SK-N-SH (cell line): ENCODE measurements around the gene ACO1. TPM values are rescaled to one million over a fixed set of nuclear protein-coding genes. Genes with fewer than 3 reads are reported as not detected.

Source experiments
- CTCF ChIA-PET: fragments of 300-600, 350-600 bp; formaldehyde crosslinking; extraction: SDS; loops from one replicate; lab custom pipeline; 2021; lab: Yijun Ruan, JAX
- POLR2A ChIA-PET: fragments of 350-600 bp; sonication (Branson Sonifier 250); formaldehyde crosslinking; extraction: SDS; loops from one replicate; lab custom pipeline; 2020; ENCODE audit warnings: antibody characterized with exemption, inconsistent platforms; lab: Yijun Ruan, JAX
- DNase-seq: peaks from one replicate; pipeline ENCODE4 v3.0.0; 2012
- H2AFZ ChIP-seq: fragments of 200-600 bp; sonication (generic); 2 replicates; pipeline ENCODE4 v1.8.1; 2016; ENCODE audit warnings: antibody characterized with exemption, mild to moderate bottlenecking, low read depth
- H3F3A ChIP-seq: fragments of 200-600 bp; sonication (generic); replicated peaks from 2 replicates; pipeline ENCODE3; 2016; ENCODE audit warnings: antibody characterized with exemption, mild to moderate bottlenecking; ENCODE audit not compliant: insufficient read depth
- H3K27ac ChIP-seq, 2 experiments: fragments of 200-500 bp in 1 of 2; fragments of 200-600 bp in 1 of 2; sonication (Bioruptor generic) in 1 of 2; sonication (generic), shearing (Covaris generic) in 1 of 2; 2 replicates each; pipeline versions ENCODE4 v1.5.1 to v1.6.1; 2014 to 2016; ENCODE audit warnings: low read depth in 2 of 2, inconsistent platforms in 1 of 2, low read length in 1 of 2, mild to moderate bottlenecking in 1 of 2, mixed read lengths in 1 of 2
- H3K27me3 ChIP-seq: fragments of 200-600 bp; sonication (generic), shearing (Covaris generic); 2 replicates; pipeline ENCODE4 v1.6.1; 2016; ENCODE audit warnings: mixed run types; ENCODE audit not compliant: insufficient read depth
- H3K36me3 ChIP-seq, 2 experiments: fragments of 200-500 bp in 1 of 2; fragments of 200-600 bp in 1 of 2; sonication (Bioruptor generic) in 1 of 2; sonication (generic) in 1 of 2; replicated peaks in 1 of 2; 2 replicates each; pipeline versions ENCODE3 to v1.5.1; 2014 to 2016; ENCODE audit warnings: low read length in 1 of 2, mild to moderate bottlenecking in 1 of 2; ENCODE audit not compliant: insufficient read depth in 2 of 2, control insufficient read depth in 1 of 2
- H3K4me1 ChIP-seq, 2 experiments: fragments of 200-500 bp in 1 of 2; fragments of 200-600 bp in 1 of 2; sonication (Bioruptor generic) in 1 of 2; sonication (generic), shearing (Covaris generic) in 1 of 2; 2 replicates each; pipeline versions ENCODE4 v1.5.1 to v1.6.1; 2014 to 2016; ENCODE audit warnings: low read depth in 1 of 2, low read length in 1 of 2, mixed run types in 1 of 2; ENCODE audit not compliant: insufficient read depth in 2 of 2, control insufficient read depth in 1 of 2
- H3K4me2 ChIP-seq: fragments of 200-600 bp; sonication (generic), shearing (Covaris generic); 2 replicates; pipeline ENCODE4 v1.6.1; 2017; ENCODE audit warnings: mixed run types
- H3K4me3 ChIP-seq, 2 experiments: fragments of 200-500 bp in 1 of 2; fragments of 200-600 bp in 1 of 2; sonication (Bioruptor generic) in 1 of 2; sonication (generic), shearing (Covaris generic) in 1 of 2; 2 replicates each; pipeline versions ENCODE4 v1.5.1 to v1.8.1; 2014 to 2016; ENCODE audit warnings: low read depth in 2 of 2, inconsistent platforms in 1 of 2, low read length in 1 of 2, mild to moderate bottlenecking in 1 of 2, mixed read lengths in 1 of 2, moderate library complexity in 1 of 2
- H3K79me2 ChIP-seq: fragments of 200-600 bp; sonication (generic); 2 replicates; pipeline ENCODE4 v1.8.1; 2017; ENCODE audit warnings: mild to moderate bottlenecking; ENCODE audit not compliant: insufficient read depth
- H3K9ac ChIP-seq: fragments of 200-600 bp; sonication (generic); 2 replicates; pipeline ENCODE4 v1.6.1; 2017; ENCODE audit warnings: mixed run types
- H3K9me2 ChIP-seq: fragments of 200-600 bp; sonication (generic); 2 replicates; pipeline ENCODE4 v1.6.1; 2017; ENCODE audit warnings: mixed run types
- H3K9me3 ChIP-seq: fragments of 200-600 bp; sonication (generic); 2 replicates; pipeline ENCODE4 v1.6.1; 2017; ENCODE audit warnings: mixed run types, mild to moderate bottlenecking, moderate library complexity
- H4K20me1 ChIP-seq: fragments of 200-600 bp; sonication (generic); 2 replicates; pipeline ENCODE4 v1.6.1; 2017; ENCODE audit warnings: mild to moderate bottlenecking, mixed run types; ENCODE audit not compliant: insufficient read depth
- ELF1 ChIP-seq: IDR thresholded peaks from 2 replicates; pipeline ENCODE4 v1.4.0; 2012
- EP300 ChIP-seq, 2 experiments: IDR thresholded peaks; 2 replicates each; pipeline versions ENCODE4 v1.4.0 to v1.6.1; 2012; ENCODE audit warnings: borderline replicate concordance in 1 of 2, low read depth in 1 of 2, low read length in 1 of 2
- EZH2phosphoT487 ChIP-seq: fragments of 200-600 bp; sonication (generic); IDR thresholded peaks from 2 replicates; pipeline ENCODE4 v1.6.1; 2017; ENCODE audit warnings: low read depth, mixed run types, mild to moderate bottlenecking, antibody characterized with exemption, moderate library complexity, borderline replicate concordance
- FOSL2 ChIP-seq: IDR thresholded peaks from 2 replicates; pipeline ENCODE4 v1.4.0; 2012; ENCODE audit warnings: low read depth, mild to moderate bottlenecking, moderate library complexity, borderline replicate concordance
- FOXM1 ChIP-seq: IDR thresholded peaks from 2 replicates; pipeline ENCODE4 v1.4.0; 2012; ENCODE audit warnings: low read depth, mild to moderate bottlenecking
- GABPA ChIP-seq: IDR thresholded peaks from 2 replicates; pipeline ENCODE4 v1.4.0; 2012; ENCODE audit warnings: low read depth, mild to moderate bottlenecking
- JUND ChIP-seq: IDR thresholded peaks from 2 replicates; pipeline ENCODE4 v1.4.0; 2012
- MEF2A ChIP-seq: IDR thresholded peaks from 2 replicates; pipeline ENCODE4 v1.4.0; 2012; ENCODE audit warnings: low read depth, borderline replicate concordance
- RAD21 ChIP-seq: IDR thresholded peaks from 2 replicates; pipeline ENCODE4 v1.6.1; 2012; ENCODE audit warnings: mild to moderate bottlenecking, low read length
- RFX5 ChIP-seq: IDR thresholded peaks from 2 replicates; pipeline ENCODE4 v1.6.1; 2012; ENCODE audit warnings: mild to moderate bottlenecking, improper control_type of control experiment, low read length
- TCF12 ChIP-seq: IDR thresholded peaks from 2 replicates; pipeline ENCODE4 v1.4.0; 2012
- TEAD4 ChIP-seq: IDR thresholded peaks from 2 replicates; pipeline ENCODE4 v1.4.0; 2012; ENCODE audit warnings: mild to moderate bottlenecking, borderline replicate concordance; ENCODE audit not compliant: insufficient read depth
- YY1 ChIP-seq: IDR thresholded peaks from 2 replicates; pipeline ENCODE4 v1.4.0; 2012; ENCODE audit warnings: low read depth, mild to moderate bottlenecking
- WGBS: methylation state at CpG from one replicate; pipeline ENCODE4 v1.1.6; 2017; ENCODE audit warnings: low lambda C conversion rate; 5-methylcytosine and 5-hydroxymethylcytosine counted together
- polyA plus RNA-seq, 3 experiments: library from polyadenylated mRNA; depleted of rRNA; stranded (reverse); fragments of >200 nt; gene quantifications; 2 replicates each; pipeline ENCODE4 v1.2.3, GENCODE V29; 2012
- TF ChIP-seq, protein P1 (sequence below): fragments of 150-350 bp; IDR thresholded peaks from 2 replicates; pipeline ENCODE4 v1.6.1; 2016; ENCODE audit warnings: mild to moderate bottlenecking, low read depth, low read length
- TF ChIP-seq, protein P2 (sequence below): fragments of 200-600 bp; sonication (generic); IDR thresholded peaks from 2 replicates; pipeline ENCODE4 v1.6.1; 2017; ENCODE audit warnings: antibody characterized with exemption, mild to moderate bottlenecking, moderate library complexity
- TF ChIP-seq, protein P3 (sequence below): IDR thresholded peaks from 2 replicates; pipeline ENCODE4 v1.4.0; 2012; ENCODE audit warnings: low read depth
- TF ChIP-seq, protein P4 (sequence below): IDR thresholded peaks from 2 replicates; pipeline ENCODE4; 2012

Gene ACO1
- polyA plus RNA-seq, 1 of the 3 experiments (the other 2 are of a cell fraction): 25.4 TPM

DNA sequence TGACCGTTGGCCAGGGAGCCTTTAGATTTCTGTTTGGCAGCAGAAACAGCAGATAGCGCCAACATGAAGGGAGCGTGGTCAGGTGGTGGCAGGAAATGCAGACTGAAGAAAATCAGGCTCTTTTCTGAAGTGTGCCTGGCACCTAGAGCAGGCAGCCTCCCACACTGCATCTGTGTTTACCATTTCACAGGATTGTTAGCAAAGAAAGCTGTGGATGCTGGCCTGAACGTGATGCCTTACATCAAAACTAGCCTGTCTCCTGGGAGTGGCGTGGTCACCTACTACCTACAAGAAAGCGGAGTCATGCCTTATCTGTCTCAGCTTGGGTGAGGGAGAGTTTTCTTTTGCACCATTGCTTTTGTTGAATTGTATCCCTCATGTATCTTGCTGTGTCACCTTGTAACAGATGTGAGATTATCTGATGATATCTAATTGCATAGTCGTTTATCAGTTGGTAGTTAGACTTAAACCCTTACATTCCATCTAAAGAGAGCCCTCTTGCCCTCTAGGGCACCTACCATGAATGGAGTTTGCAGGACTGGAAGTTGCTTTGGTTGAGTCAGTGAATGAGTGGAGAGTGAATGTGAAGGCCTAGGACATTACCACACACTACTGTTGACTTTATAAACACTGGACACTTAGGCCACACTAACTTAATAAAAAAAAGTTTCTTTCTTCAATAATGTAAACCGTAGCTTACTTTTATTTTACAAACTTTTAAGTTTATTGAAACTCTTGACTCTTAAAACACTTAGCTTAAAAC is 42.8 kb downstream of the ACO1 start (continued):
- no peak for TF ChIP-seq YY1
- TF ChIP-seq GABPA: no peak
- TF ChIP-seq, protein P1, sequence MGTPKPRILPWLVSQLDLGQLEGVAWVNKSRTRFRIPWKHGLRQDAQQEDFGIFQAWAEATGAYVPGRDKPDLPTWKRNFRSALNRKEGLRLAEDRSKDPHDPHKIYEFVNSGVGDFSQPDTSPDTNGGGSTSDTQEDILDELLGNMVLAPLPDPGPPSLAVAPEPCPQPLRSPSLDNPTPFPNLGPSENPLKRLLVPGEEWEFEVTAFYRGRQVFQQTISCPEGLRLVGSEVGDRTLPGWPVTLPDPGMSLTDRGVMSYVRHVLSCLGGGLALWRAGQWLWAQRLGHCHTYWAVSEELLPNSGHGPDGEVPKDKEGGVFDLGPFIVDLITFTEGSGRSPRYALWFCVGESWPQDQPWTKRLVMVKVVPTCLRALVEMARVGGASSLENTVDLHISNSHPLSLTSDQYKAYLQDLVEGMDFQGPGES: no peak
- TF ChIP-seq, protein P2, sequence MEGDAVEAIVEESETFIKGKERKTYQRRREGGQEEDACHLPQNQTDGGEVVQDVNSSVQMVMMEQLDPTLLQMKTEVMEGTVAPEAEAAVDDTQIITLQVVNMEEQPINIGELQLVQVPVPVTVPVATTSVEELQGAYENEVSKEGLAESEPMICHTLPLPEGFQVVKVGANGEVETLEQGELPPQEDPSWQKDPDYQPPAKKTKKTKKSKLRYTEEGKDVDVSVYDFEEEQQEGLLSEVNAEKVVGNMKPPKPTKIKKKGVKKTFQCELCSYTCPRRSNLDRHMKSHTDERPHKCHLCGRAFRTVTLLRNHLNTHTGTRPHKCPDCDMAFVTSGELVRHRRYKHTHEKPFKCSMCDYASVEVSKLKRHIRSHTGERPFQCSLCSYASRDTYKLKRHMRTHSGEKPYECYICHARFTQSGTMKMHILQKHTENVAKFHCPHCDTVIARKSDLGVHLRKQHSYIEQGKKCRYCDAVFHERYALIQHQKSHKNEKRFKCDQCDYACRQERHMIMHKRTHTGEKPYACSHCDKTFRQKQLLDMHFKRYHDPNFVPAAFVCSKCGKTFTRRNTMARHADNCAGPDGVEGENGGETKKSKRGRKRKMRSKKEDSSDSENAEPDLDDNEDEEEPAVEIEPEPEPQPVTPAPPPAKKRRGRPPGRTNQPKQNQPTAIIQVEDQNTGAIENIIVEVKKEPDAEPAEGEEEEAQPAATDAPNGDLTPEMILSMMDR: no peak
- TF ChIP-seq TEAD4: no peak
- TF ChIP-seq JUND: no peak
- no peak for TF ChIP-seq RFX5
- TF ChIP-seq ELF1: no peak
- no peak for TF ChIP-seq EZH2phosphoT487

DNA sequence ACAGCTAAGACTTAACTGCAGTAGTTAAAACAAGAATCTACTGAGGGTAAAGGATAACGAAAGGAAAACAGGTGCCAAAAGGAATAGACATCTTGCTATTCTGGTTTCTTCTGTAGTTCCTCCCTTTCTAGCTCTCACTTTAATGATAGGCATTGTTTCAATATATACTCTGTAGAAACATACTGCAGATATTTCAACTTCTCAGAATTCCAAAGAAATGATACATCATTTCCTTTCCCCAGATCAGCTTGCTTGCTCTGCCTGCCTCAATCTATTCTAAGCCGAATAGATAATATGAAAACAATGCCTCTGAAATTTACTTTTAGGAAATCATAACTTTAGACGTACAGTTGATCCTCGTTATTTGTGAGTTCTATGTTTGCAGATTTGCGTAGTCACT is 46.3 kb downstream of the ACO1 start:
- Histone ChIP-seq H3K4me1 (peaks cover 0 to 17% of the 10 kb centered on the region in 2 experiments; a peak in 3 of 4 replicates), H3K9ac (no peak overlapping the region; the same call in 1 of the 2 replicates), H3K4me2 (peak overlapping the region; percentile 50), H2AFZ (no peak overlapping the region), H3K36me3 (peaks cover 25 to 45% of the 10 kb centered on the region in 2 experiments), H3K79me2 (no peaks in the 10 kb centered on the region), H3K9me3 (no peaks in the 10 kb centered on the region), H3K9me2 (no peaks in the 10 kb centered on the region), H3K27ac (peak overlapping the region; percentile 50 to 57; a peak in 3 of 4 replicates), H3F3A (peaks cover 17% of the 10 kb centered on the region), H3K4me3 (no peak overlapping the region)
- 46% methylated on average over 5 of the region's 5 CpGs for WGBS
- CTCF ChIA-PET: interaction anchor here (0.6 to 16.0 kb wide), 8 partner anchors 12 to 96 kb away, joined by 3 to 200 read pairs (median 4); no protein-coding TSS in a partner anchor
- POLR2A ChIA-PET: no interaction called here
- no peak for DNase-seq
- peak; percentile 59; the same call in 1 of the 2 replicates for TF ChIP-seq FOSL2
- TF ChIP-seq, protein P3, sequence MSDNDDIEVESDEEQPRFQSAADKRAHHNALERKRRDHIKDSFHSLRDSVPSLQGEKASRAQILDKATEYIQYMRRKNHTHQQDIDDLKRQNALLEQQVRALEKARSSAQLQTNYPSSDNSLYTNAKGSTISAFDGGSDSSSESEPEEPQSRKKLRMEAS: no peak
- TF ChIP-seq JUND: peak; percentile 63
- peak in 1 of 2 experiments; percentile 12; a peak in 1 of 4 replicates for TF ChIP-seq EP300 (IDR thresholded peaks at IDR 0.05; ENCODE audit: borderline replicate concordance in 1 of 2, low read depth in 1 of 2, low read length in 1 of 2)
- TF ChIP-seq TCF12: peak; percentile 48; the same call in 1 of the 2 replicates
- TF ChIP-seq TEAD4: peak; percentile 59; the same call in 1 of the 2 replicates
- TF ChIP-seq FOXM1: no peak
- TF ChIP-seq MEF2A: peak; percentile 35; the same call in 1 of the 2 replicates
- TF ChIP-seq RAD21: no peak
- TF ChIP-seq, protein P4, sequence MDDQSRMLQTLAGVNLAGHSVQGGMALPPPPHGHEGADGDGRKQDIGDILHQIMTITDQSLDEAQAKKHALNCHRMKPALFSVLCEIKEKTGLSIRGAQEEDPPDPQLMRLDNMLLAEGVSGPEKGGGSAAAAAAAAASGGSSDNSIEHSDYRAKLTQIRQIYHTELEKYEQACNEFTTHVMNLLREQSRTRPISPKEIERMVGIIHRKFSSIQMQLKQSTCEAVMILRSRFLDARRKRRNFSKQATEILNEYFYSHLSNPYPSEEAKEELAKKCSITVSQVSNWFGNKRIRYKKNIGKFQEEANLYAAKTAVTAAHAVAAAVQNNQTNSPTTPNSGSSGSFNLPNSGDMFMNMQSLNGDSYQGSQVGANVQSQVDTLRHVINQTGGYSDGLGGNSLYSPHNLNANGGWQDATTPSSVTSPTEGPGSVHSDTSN: peak; percentile 21; the same call in 1 of the 2 replicates
- TF ChIP-seq, all 33 proteins: peak for 7
- Histone ChIP-seq H3K27me3 (no peaks in the 10 kb centered on the region), H4K20me1 (no peaks in the 10 kb centered on the region)
